GM12872 (cell line): Measurements from ENCODE around the gene TLE4.

Experiments
- TF ChIP-seq, protein P1 (sequence below): IDR thresholded peaks from 3 replicates; pipeline ENCODE4 v1.5.1; 2011; ENCODE audit warnings: low read depth, mild to moderate bottlenecking, low read length, moderate library complexity; ENCODE audit not compliant: insufficient read depth

The TLE4 gene

DNA sequence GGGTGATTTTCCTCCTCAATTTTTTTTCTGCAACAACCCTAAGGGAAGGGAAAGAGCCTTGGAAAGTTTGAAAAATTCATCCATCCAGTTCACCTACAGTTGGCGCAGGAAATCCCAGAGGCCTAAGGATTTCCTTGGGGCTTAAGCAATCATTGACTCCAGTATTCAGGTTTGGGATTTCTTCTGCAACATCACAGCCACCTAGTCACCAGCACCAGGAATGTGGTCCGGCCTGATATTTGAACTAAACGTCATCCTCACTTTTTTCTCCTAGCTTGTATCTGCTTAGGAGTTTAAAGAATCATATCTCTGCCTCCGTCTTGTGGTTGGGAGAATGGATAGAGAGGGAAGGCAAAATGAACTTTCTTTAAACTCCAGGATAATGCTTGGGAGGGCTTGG lies 20.2 kb upstream of the TLE4 start:
- TF ChIP-seq, protein P1, sequence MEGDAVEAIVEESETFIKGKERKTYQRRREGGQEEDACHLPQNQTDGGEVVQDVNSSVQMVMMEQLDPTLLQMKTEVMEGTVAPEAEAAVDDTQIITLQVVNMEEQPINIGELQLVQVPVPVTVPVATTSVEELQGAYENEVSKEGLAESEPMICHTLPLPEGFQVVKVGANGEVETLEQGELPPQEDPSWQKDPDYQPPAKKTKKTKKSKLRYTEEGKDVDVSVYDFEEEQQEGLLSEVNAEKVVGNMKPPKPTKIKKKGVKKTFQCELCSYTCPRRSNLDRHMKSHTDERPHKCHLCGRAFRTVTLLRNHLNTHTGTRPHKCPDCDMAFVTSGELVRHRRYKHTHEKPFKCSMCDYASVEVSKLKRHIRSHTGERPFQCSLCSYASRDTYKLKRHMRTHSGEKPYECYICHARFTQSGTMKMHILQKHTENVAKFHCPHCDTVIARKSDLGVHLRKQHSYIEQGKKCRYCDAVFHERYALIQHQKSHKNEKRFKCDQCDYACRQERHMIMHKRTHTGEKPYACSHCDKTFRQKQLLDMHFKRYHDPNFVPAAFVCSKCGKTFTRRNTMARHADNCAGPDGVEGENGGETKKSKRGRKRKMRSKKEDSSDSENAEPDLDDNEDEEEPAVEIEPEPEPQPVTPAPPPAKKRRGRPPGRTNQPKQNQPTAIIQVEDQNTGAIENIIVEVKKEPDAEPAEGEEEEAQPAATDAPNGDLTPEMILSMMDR, result no peak

DNA sequence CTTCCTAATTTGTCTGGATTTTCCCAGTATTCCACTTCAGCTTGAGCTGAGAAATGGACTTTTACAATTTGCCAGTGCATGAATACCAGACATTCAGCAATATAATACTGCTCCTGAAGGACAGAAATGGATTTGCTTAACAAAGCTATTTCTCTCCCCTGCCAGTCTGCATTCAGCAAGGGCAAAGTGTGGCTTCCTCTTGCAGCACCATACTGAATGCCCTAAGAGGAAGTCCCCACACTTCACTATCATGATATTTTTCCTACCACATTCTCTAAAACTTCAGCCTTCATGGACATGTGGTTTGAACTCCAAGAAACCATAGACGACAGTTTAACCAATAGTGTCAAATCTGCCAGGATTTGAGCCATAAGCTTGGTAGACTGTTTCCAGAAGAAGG lies 19.8 kb upstream of the TLE4 start:
- TF ChIP-seq, protein P1, result no peak

DNA sequence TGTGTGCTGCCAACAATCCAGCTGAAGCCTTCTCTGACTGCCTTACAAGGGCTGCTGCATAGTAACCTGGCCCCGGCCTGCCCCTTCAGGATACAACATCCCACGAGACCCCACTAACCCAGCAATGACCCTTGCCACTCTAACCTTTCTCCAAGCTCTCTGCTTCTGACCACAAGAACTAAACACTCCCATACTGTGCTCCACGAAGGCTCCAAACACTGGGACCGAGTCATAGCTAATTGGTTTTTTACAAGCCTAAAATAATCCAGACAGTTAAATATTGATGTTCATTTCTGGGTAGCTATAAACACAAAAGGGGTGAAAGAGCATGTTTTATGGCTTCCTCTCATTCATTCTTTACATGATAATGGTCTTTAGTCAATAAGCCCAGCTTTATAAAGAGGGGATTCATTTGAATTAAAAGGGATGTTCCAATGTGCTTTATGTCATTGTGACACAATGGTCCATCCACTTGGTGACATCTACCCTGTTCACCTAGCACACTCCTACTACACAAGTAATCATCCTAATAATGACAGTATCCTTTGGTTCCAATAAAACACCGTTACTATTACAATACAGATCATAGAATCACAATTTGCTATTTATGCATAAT lies 16.2 kb upstream of the TLE4 start:
- TF ChIP-seq, protein P1, result no peak

DNA sequence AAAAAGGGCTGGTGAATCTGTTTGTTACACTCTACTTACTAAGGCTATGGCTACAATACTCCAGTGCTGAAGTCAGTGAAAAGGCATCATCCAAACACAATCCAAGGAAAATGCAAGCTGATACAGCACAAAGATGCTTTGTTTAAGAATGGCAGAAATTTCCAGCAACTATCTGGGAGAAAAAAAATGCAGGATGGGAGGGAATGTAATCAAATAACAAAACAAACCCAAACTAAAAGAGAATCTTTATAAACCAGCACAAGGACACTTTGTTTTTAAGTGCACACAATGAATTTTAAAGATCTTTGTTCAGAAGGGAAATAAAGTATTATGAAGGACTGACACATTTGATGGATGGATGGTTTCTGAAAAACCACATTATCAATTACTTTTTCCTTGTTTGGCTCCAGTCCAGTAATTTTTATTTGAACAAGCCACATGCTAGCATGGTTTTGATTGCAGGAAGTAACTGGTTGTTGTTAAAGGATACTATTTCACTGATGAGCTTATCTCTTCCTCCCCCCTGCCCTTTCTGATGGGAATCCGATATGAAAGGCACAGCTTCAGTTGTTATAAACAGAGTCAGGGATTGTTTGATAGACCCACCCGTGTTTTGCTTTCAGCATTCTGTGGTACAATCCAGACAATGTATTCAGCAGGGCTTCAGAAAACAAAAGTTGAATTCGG lies 12.1 kb upstream of the TLE4 start:
- TF ChIP-seq, protein P1, result no peak

DNA sequence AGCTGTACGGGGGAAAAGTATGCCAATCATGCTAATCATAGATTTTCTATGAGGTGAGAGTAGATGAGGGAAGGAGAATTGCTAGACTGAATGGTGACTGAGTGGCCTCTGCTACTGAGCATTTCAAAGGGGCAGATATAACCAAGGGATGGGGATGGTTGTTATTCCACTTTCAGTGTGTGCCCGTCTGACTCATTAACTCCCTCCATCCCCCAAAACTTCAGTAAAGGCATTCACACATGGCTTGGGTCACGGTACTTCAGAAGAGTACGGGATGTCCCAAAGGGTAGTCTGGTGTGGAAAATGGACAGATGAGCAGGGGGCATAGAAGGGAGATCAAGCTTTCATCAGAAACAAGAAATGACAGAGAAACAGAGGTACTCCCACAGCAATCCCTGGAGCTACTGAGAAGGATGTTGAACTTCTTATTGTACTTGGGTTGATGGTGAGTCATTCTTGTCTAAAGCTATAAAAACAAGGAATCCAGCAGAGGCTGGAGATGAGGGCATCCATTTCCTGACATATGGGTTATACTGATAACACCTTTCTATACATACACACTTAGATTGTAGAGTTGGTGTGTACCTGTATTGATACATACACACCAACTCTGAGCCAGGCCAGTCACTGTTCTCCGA lies 8.9 kb upstream of the TLE4 start:
- TF ChIP-seq, protein P1, result no peak

DNA sequence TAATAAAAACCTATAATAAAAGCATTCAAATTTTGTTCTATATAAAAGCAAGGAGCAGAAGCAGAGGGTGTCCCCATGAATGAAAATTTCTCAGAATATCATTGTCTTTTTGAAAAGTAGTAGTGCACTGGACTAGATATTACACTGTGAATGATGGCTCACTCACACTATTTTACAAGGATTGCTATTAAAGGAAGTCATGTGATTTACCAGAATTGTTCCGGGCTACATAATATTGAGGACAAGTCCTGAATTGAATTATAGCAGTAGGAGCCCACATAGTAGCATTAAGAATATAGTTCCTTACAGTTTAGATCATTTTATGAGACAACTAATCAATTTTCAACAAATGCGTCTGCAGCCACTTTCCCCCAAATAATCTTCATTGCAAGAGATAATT lies 7.7 kb upstream of the TLE4 start:
- TF ChIP-seq, protein P1, result no peak

DNA sequence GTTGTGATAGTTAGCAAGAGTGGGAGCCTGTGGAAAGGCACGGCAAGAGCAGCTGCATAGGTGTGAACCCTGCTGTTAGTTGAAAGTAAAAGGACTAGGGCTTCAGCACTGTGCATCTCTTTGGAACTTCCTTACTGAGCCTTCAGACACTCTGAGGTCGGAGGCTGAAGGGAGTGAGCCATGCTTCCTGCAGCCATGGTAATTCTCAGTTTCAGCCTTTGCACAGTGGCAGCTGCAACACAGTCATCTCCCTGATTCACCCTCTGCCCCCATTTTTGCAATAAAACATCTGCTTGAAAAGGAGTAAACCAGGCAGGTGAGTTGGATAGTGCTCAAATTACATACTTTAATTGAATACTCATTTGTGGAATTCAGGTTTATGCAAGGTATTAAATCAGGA lies 6.5 kb upstream of the TLE4 start:
- TF ChIP-seq, protein P1, result no peak
